ENCODE results near the gene GABRR3.

- TF ChIP-seq REST (IDR thresholded peaks at IDR 0.05; ENCODE audit: borderline replicate concordance) (no peak), EZH2 (IDR thresholded peaks at IDR 0.05; ENCODE audit: borderline replicate concordance, insufficient read depth, low read length, poor library complexity, severe bottlenecking) (no peak), POLR2AphosphoS5 (IDR thresholded peaks at IDR 0.05) (no peak), RAD21 (conservative IDR thresholded peaks at IDR 0.05) (no peak)
These were observed 14.2 kb upstream of the GABRR3 start for GRCh38 chr3:98049271-98049670.

Measured in neural cell (in vitro differentiated cells).